GM18505 (cell line): ENCODE results near the gene SHH.
A peak's percentile ranks its signal among the peaks of the same experiment; 100 is the strongest.
"Not testable (repeated sequence)": the region's sequence is repeated elsewhere in the genome, so short reads cannot be mapped to it uniquely, and the experiment has no call there.

ENCODE experiments used
- ATAC-seq: cut with Tn5 transposase; IDR thresholded peaks from one replicate; pipeline ENCODE4 v1.9.1; 2021; ENCODE audit not compliant: unreplicated experiment
- POLR2A ChIP-seq: IDR thresholded peaks from 4 replicates; pipeline ENCODE4 v1.6.1; 2011; ENCODE audit warnings: borderline replicate concordance; ENCODE audit not compliant: insufficient read depth, insufficient read length; ENCODE audit errors: extremely low read depth

The SHH gene

DNA sequence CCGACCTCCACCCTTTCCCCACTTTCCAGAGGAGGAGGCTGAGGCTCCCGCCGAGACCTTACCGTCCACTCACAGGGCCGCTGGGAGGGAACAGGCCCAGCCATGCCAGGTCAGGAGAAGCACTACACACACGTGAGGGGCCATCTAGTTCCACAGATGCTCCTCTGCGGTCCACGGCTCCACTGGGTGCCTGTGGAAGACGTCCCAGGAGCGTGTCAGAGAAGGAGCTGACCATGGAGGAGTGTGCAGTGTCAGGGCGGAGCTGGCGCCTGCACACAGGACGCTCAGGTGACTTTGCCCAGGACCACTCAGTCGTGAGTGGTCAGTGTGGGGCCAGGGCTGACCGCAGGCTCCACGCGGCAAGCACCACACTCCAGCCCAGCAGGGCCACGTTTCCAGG, 8.0 kb upstream of the SHH start:
- TF ChIP-seq POLR2A = no peak
- ATAC-seq = no peak

DNA sequence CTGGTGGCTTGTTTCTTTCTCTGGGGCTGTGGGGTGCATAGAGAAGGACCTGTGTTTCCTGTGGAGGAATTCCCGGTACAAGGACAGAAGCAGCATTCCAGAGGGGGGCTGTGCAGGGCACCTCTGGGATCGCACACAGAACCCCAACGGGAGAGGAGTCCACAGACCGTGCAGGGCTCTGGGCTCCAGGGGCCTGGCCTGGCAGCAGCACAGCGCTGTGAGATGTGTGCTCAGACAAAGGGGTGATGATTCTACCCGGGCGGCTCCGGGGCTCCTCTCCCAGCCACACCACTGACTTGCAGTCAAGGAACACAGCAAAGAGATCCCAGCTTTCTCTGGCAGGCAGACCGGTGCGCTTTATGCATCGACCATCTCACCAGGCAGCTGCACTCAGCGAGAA, 6.9 kb upstream of the SHH start:
- ATAC-seq = no peak
- TF ChIP-seq POLR2A = no peak

DNA sequence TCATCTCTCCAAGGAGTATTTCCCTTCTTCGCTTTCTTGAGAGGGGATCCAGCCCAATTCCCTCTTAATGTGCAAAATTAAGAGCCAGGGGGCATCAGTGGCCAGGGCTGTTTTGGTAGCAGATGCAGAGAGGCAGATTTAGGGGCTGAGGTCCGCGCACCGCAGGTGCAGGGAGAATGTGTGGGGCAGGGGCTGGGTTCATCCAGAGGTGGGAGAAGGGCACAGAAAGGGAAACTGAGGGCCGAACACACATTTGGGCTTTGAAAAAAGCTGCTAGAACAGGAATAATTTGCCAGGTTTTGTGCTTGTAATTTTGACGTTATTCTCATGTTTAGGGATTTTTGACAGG, 6.5 kb upstream of the SHH start:
- no peak for ATAC-seq
- no peak for TF ChIP-seq POLR2A

DNA sequence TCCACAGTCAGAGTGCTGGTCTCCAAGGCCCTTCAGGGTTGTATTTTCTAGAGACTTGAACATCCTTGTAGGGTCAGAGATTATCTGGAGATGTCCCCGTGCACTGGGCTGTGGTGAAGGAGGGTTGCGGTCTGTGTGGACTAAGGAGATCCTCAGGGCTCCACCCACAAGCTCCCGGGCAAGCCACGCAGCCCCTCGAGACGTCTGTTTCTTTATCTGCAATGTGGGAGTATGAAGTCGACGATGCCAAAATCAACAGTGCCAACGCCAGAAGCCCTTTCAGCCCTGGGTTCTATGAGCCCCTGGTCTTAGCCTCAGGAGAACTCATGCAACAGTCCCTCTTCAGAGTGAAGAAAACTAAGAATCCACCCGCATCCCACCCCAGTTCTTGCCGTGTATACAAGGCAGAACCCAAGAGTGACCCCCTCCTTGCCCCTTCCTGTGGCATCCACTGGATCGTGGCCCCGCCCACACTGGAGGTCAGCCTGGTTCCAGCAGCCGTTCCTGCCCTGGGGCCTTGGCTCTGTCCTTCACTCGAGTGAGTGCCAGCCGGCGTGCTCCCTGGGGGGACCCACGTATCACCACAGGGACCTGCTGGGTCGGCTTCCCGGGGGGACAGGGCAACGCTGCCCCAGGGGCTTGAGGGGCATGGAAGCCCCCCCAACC, 6.0 kb upstream of the SHH start:
- TF ChIP-seq POLR2A = no peak
- no peak for ATAC-seq

DNA sequence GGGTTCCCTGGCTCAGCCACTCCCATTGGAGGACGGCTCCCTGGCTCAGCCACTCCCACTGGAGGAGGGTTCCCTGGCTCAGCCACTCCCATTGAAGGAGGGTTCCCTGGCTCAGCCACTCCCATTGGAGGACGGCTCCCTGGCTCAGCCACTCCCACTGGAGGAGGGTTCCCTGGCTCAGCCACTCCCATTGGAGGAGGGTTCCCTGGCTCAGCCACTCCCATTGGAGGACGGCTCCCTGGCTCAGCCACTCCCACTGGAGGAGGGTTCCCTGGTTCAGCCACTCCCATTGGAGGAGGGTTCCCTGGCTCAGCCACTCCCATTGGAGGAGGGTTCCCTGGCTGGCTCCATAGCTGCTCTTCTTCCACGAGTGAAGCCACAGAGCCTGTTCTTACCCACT, 5.3 kb upstream of the SHH start:
- ATAC-seq = not testable (repeated sequence)

DNA sequence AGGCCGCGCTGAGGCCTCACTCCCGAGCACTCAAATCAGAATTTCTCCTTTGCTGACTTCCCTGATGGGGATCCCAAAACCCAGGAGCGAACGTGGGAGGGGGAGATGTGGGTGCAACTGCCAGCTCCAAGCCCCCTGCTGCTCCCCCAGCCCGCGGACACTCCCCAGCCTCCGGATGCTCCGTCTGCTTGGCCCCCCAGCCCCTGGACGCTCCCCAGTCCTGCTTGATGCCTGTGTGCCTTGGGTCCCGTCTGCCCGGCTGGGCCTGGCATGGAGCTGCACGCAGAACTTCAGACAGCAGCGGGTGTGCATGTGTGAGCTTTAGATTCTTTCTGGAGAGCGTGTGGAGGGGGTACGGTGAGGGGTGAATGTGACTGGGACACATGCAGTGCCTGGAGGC, 4.7 kb upstream of the SHH start:
- no peak for TF ChIP-seq POLR2A
- no peak for ATAC-seq

DNA sequence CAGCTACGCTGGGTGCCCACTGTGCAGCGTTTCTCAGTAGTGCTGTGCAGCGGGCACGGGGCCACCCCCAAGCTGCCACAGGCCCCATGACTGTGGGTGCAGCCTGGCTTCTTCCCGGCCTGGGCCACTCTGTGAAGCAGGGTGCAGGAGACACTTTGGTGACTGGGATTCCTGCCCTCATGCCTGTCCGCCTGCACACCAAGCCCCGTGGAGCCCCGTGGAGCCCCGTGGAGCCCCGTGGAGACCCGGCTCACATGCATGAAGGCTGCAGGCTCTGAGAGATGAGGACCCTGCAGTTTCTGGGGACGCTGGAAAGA, 3.9 kb upstream of the SHH start:
- no peak for ATAC-seq
- no peak for TF ChIP-seq POLR2A

DNA sequence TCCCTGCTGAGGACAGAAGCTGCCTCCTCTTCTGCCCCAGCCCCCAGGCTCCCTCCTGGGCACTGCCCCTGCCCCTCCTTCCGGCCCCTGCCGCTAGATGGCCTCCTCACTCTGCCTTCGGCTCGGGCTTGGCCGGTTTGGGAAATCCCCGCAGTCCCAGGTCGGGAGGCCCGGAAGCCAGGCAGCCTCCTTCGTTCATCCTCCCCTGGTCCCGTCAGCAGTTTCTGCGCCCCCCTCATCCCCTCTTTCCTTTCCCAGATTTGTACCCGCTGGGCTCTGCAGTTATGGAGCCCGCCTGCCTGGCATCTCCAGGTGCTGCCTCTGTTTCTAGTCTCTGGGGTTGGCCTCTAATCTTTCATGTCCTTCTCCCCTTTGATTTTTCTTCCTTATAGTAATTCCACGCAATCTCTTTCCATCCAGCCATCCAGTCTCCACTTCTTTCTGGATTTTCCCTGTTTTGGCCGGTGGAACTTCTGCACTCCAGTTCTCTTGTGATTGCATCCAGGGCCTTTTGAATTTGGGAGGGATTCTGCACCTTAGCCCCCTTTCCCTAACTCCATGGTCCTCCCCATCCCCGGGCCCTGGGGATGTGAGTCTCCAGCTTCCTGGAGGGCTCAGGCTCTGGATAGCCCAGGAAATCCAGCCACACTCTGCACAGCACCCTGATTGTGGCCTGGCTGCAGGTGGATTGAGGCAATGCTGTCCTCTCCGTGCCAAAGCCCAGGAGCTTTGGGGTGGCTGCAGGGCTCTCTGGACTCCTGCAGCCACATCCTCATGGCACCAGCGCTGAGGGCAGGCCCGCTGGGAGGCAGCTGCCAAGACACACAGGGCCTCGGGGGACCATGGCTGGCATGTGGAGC, 3.3 kb upstream of the SHH start:
- no peak for TF ChIP-seq POLR2A
- peak; percentile 88 for ATAC-seq

DNA sequence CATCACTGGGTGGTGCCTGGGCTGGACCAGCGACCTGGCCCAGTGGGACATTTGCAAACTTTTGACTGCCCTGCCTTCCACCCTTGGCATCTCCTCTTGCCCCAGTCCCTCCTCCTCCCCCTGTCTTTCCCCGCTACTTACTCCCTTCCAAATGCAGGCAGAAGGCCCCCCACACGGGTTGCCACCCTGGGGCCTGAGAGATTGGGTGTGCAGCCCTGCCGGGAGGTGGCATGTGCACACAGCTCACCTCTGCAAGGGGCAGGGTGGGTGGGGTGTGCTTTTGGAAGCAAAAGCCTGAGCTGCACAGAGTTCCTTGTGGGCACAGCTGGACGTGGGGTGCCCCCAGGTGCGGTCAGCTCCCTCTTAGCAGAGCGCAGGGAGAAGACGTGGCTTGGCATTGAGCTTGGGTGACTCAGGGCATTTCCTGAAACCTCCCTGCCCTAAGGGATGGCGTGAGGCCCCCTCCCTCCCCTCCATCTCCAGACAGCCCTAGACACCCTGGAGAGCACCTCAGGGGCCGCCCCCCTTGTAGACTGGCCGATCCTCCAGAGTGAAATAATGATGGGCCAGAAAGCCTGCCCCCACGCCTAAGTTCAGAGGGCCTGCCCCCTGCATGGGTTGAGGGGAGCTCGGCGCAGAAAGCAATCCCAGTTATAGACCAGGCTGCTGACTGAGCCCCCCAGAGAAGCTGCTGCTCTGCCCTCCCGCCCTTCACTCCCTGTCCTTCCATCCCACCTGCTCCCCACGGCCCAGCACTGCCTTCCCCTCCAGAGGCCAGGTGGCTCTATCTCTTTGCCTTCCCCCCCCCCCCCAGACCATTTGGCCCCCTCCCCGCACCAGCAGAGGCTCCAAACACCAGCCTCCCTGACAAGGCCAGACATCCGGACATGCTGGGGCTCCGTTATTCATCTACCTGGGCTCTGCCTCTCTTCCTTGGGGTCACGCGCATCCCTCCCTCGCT, 2.3 kb upstream of the SHH start:
- no peak for TF ChIP-seq POLR2A
- no peak for ATAC-seq

DNA sequence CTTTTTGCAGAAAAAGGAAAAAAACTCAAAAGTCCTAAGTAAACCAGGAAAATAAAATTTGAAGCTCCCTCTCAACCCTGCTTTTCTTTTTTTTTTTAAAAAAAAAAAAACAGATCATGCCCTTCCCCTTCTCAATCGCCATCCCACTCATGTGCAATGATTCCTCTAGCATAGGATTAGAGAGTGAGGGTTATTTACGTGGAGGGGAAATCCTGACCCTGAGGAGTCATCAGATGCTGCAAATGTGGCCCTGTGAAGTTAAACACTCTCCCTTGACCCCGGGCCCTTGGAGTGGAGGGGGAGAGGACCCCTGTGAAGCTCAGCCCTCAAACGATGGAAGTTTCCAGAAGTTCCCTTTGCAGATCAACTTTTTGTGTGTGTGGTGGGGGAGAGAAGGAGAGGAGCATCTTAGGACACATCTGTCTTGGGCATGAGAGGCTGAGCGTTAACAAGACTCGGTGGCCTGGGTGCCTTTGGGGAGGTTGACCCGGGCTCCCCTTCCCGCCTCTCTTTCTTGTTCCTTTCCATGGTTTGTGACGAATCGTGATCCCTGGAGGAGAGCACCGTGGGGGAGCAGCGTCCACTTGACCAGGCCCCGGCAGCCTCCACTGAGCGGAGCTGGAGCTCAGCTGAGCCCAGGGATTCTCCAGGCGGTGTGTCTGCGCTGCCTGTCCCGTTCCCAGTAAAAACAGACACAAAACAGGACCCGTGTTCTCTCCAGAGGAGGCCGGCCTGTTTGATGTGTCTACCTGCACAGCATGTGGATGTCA, 1.5 kb upstream of the SHH start:
- no peak for TF ChIP-seq POLR2A

DNA sequence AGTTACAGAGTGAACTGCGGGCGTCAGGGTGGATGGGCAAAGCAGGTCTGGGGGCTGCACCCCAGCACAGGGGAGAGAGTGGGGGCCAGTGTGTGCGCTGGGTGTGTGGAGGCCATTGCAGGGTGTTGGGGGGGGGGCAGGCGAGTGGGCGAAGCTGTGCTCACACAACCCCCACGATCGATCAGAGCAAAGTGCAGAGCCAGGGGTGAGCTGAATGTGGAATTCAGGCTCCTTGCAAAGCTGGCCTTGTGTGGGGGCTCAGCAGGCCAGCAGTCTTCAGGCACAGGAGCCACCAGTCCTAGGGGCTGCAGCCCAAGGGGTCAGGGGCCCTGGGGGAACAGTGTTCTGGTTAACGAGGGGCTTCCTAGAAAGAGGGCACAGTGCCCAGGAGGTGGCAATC, 862 bp upstream of the SHH start:
- no peak for ATAC-seq
- TF ChIP-seq POLR2A = no peak

More for the DNA sequence above, 1.5 kb upstream of the SHH start:
- no peak for ATAC-seq

DNA sequence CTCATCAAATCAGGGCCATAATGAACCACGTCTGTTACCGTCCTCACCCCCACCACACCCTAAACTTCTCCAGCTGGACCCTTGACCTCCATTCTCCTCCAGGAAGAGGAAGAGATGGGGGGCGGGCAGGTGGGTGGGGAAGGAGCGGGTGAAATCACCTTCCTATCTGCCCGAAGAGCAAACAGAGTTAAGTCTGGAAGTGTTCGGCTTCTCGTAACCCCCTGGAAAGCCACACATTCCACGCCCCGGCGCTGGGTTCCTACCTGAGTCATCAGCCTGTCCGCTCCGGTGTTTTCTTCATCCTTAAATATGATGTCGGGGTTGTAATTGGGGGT, 736 bp downstream of the SHH start:
- no peak for TF ChIP-seq POLR2A
- ATAC-seq = no peak
